Progenitor cell of endocrine pancreas (in vitro differentiated cells): Measurements from ENCODE around the gene RIMBP2. TPM values are rescaled to one million over a fixed set of nuclear protein-coding genes. Genes with fewer than 3 reads are reported as not detected.

ENCODE experiments used
- DNase-seq: peaks from one replicate; pipeline ENCODE4 v3.0.0; 2021; ENCODE audit warnings: low spot score; ENCODE audit not compliant: unreplicated experiment
- H3K27ac Mint-ChIP-seq: 2 replicates; pipeline ENCODE4 v1.8.0; 2021; ENCODE audit warnings: mild to moderate bottlenecking, moderate library complexity, mixed read lengths
- H3K27me3 Mint-ChIP-seq: 2 replicates; pipeline ENCODE4 v1.8.0; 2021; ENCODE audit warnings: mixed read lengths
- H3K36me3 Mint-ChIP-seq: 2 replicates; pipeline ENCODE4 v1.8.0; 2022; ENCODE audit warnings: mixed read lengths; ENCODE audit not compliant: insufficient read depth
- H3K4me1 Mint-ChIP-seq: 2 replicates; pipeline ENCODE4 v1.8.0; 2021; ENCODE audit warnings: low read depth, mixed read lengths
- H3K4me3 Mint-ChIP-seq: 2 replicates; pipeline ENCODE4 v1.8.0; 2021; ENCODE audit warnings: low read depth, mild to moderate bottlenecking, moderate library complexity, mixed read lengths
- H3K9me3 Mint-ChIP-seq: 2 replicates; pipeline ENCODE4 v1.8.0; 2021; ENCODE audit warnings: low read depth, mixed read lengths
- total RNA-seq: library from RNA; stranded (reverse); gene quantifications from 2 replicates; pipeline ENCODE4 v1.2.1, GENCODE V29; 2021
- TF ChIP-seq, protein P1 (sequence below): fragments of 200-600 bp; sonication (generic); IDR thresholded peaks from one replicate; pipeline ENCODE4 v1.5.0; 2021; ENCODE audit warnings: antibody characterized with exemption, mild to moderate bottlenecking; ENCODE audit not compliant: unreplicated experiment

Gene RIMBP2
- total RNA-seq, 1 donor from 2014 or later, result 31.6 TPM

GRCh38 chr12:130669797-130670196, 46.3 kb downstream of the RIMBP2 start:
- Mint-ChIP-seq H3K27ac (no peak overlapping the region), H3K27me3 (peaks cover 7% of the 10 kb centered on the region), H3K4me1 (no peaks in the 10 kb centered on the region), H3K36me3 (peaks cover 2% of the 10 kb centered on the region), H3K9me3 (peaks cover 4% of the 10 kb centered on the region), H3K4me3 (no peak overlapping the region)
- TF ChIP-seq, protein P1, sequence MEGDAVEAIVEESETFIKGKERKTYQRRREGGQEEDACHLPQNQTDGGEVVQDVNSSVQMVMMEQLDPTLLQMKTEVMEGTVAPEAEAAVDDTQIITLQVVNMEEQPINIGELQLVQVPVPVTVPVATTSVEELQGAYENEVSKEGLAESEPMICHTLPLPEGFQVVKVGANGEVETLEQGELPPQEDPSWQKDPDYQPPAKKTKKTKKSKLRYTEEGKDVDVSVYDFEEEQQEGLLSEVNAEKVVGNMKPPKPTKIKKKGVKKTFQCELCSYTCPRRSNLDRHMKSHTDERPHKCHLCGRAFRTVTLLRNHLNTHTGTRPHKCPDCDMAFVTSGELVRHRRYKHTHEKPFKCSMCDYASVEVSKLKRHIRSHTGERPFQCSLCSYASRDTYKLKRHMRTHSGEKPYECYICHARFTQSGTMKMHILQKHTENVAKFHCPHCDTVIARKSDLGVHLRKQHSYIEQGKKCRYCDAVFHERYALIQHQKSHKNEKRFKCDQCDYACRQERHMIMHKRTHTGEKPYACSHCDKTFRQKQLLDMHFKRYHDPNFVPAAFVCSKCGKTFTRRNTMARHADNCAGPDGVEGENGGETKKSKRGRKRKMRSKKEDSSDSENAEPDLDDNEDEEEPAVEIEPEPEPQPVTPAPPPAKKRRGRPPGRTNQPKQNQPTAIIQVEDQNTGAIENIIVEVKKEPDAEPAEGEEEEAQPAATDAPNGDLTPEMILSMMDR, result no peak
- no peak for DNase-seq

- Mint-ChIP-seq H3K9me3 (peaks cover 4% of the 10 kb centered on the region), H3K4me1 (no peaks in the 10 kb centered on the region), H3K4me3 (no peak overlapping the region), H3K27me3 (peaks cover 7% of the 10 kb centered on the region), H3K36me3 (peaks cover 2% of the 10 kb centered on the region), H3K27ac (no peak overlapping the region)
- no peak for DNase-seq
- TF ChIP-seq, protein P1, result no peak
These were observed 46.9 kb downstream of the RIMBP2 start for GRCh38 chr12:130669205-130669557.

- Mint-ChIP-seq H3K9me3 (peaks cover 4% of the 10 kb centered on the region), H3K27ac (no peak overlapping the region), H3K4me1 (no peaks in the 10 kb centered on the region), H3K36me3 (peaks cover 2% of the 10 kb centered on the region), H3K4me3 (no peak overlapping the region), H3K27me3 (peaks cover 7% of the 10 kb centered on the region)
- TF ChIP-seq, protein P1, result no peak
- no peak for DNase-seq
These were observed 47.6 kb downstream of the RIMBP2 start for GRCh38 chr12:130668286-130669204.

GRCh38 chr12:130667421-130667960, 48.6 kb downstream of the RIMBP2 start:
- peaks cover 4% of the 10 kb centered on the region for H3K9me3 Mint-ChIP-seq
- no peak for DNase-seq
- H3K27ac Mint-ChIP-seq, result peak overlapping the region; percentile 74

GRCh38 chr12:130666645-130667044, 49.5 kb downstream of the RIMBP2 start:
- no peak for DNase-seq
- H3K27ac Mint-ChIP-seq, result no peak overlapping the region
- peaks cover 4% of the 10 kb centered on the region for H3K27me3 Mint-ChIP-seq
- peaks cover 2% of the 10 kb centered on the region for H3K36me3 Mint-ChIP-seq
- TF ChIP-seq, protein P1, result no peak
- H3K4me3 Mint-ChIP-seq, result no peak overlapping the region
- no peaks in the 10 kb centered on the region for H3K4me1 Mint-ChIP-seq
- peaks cover 4% of the 10 kb centered on the region for H3K9me3 Mint-ChIP-seq

More at GRCh38 chr12:130667421-130667960, 48.6 kb downstream of the RIMBP2 start:
- Mint-ChIP-seq H3K27me3 (peaks cover 4% of the 10 kb centered on the region), H3K36me3 (peaks cover 2% of the 10 kb centered on the region), H3K4me1 (no peaks in the 10 kb centered on the region), H3K4me3 (no peak overlapping the region)
- TF ChIP-seq, protein P1, result no peak
